Measurements from ENCODE around the gene STK38L.

Gene STK38L

DNA sequence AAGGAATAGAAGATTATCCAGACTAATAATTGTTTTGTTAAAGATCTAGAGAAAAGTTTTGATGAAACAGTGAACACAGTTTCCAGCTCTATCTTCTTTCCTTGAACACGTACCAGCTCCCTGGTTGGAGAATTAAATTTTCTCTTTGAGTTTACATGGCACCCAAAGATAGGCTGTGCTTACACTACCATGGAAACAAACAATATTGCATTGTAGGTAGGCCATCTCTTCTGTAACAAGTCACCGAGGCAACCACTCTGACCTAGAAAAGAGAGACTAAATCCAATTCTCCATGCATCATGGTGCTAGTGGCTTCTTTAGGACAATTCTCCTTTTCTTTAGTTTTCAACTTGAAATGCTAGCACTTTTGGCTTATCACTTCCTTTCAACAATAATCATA lies 98.5 kb downstream of the STK38L start:
- Histone ChIP-seq H3K4me3 (ENCODE audit: low read length) (no peak overlapping the region), H3K9ac (ENCODE audit: low read depth, low read length) (peak overlapping the region; percentile 47), H3K9me3 (replicated peaks; ENCODE audit: low read length) (no peaks in the 10 kb centered on the region), H3K4me2 (ENCODE audit: low read length) (peak overlapping the region; percentile 61), H3K27me3 (ENCODE audit: control insufficient read depth, insufficient read depth, low read length) (no peaks in the 10 kb centered on the region), H3K36me3 (ENCODE audit: insufficient read depth, low read length) (no peaks in the 10 kb centered on the region), H3K4me1 (ENCODE audit: control insufficient read depth, insufficient read depth, low read length) (peaks cover 40% of the 10 kb centered on the region)

DNA sequence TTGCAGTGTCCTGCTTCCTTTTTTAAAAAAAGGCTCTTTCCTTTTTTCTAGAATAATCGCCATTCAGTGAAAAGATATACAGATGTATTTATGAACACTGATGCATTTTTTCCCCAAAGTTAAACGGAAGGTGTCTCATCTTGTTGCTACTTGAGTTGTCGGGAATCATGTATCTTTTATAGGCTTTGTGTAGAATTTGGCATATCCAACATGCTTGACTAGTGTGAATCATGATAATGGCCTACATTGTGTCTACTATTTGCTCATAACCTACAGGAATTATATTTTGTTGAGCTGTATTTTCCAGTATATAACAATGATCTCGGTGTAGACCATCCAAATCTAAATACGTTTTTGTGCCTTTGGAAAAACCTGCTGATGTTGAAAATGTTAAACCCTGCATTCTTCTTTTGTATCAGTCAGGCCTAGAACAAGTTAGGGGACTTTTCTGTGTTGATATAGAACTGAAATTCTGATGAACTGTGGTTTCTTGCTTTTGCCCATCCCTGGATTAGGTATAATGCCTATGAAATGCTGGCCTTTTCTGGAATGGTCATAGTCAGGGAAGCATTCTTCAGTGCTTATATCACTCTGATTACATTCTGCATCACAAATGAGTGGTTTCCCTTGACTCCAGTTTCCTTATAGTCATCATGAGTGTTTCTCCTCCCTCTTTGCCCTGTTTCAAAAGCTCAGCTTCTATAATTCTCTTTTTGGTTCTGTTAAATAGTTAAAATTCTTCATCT lies 99.3 kb downstream of the STK38L start:
- H3K4me2 ChIP-seq (ENCODE audit: low read length), result peak overlapping the region; percentile 61
- H3K36me3 ChIP-seq (ENCODE audit: insufficient read depth, low read length), result no peaks in the 10 kb centered on the region
- no peaks in the 10 kb centered on the region for H3K27me3 ChIP-seq (ENCODE audit: control insufficient read depth, insufficient read depth, low read length)
- no peaks in the 10 kb centered on the region for H3K9me3 ChIP-seq (replicated peaks; ENCODE audit: low read length)
- H3K4me3 ChIP-seq (ENCODE audit: low read length), result peak overlapping the region; percentile 4
- H3K4me1 ChIP-seq (ENCODE audit: control insufficient read depth, insufficient read depth, low read length), result peaks cover 40% of the 10 kb centered on the region
- H3K9ac ChIP-seq (ENCODE audit: low read depth, low read length), result peak overlapping the region; percentile 47

DNA sequence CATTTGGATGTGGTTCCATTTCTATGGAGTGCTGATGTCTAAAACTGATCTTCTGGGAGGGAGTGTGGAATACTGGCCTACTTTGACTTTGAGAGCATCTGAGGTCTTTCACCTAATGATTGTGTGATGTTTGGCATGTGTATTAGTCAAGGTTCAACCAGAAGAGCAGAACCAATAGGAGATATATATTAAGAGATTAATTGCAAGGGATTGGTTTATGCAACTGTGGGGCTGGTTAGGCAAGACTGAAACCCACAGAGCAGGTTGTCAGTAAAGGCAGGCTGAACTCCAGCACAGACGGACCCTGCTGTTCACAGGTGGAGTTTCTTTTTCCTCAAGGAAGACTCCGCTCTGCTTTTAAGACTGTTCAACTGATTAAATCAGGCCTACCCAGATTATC lies 100.2 kb downstream of the STK38L start:
- H3K4me1 ChIP-seq (ENCODE audit: control insufficient read depth, insufficient read depth, low read length), result peaks cover 40% of the 10 kb centered on the region
- no peaks in the 10 kb centered on the region for H3K27me3 ChIP-seq (ENCODE audit: control insufficient read depth, insufficient read depth, low read length)
- H3K4me3 ChIP-seq (ENCODE audit: low read length), result peak overlapping the region; percentile 8
- peak overlapping the region; percentile 44 for H3K9ac ChIP-seq (ENCODE audit: low read depth, low read length)
- peak overlapping the region; percentile 43 for H3K4me2 ChIP-seq (ENCODE audit: low read length)
- H3K9me3 ChIP-seq (replicated peaks; ENCODE audit: low read length), result no peaks in the 10 kb centered on the region
- no peaks in the 10 kb centered on the region for H3K36me3 ChIP-seq (ENCODE audit: insufficient read depth, low read length)

DNA sequence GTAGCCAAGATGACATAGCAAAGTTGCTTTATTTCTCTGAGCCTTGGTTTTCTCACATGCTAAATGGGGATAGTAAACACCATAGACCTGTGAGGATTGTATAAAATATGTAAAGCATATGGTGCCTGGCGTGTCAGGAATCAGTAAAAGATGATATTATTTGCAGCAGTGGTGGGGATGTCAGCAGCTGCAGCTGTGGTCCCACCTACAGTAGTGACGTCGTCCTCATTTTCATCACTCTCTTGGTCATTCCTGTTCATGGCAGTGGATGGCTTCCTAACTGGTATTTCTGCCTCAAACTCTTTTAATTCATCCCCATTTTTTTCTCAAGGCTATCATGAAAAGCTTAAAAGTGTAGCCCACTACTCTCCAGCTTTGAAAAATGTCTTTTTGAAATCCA lies 100.7 kb downstream of the STK38L start:
- Histone ChIP-seq H3K4me1 (ENCODE audit: control insufficient read depth, insufficient read depth, low read length) (peaks cover 40% of the 10 kb centered on the region), H3K4me2 (ENCODE audit: low read length) (no peak overlapping the region), H3K9me3 (replicated peaks; ENCODE audit: low read length) (no peaks in the 10 kb centered on the region), H3K4me3 (ENCODE audit: low read length) (no peak overlapping the region), H3K9ac (ENCODE audit: low read depth, low read length) (no peak overlapping the region), H3K36me3 (ENCODE audit: insufficient read depth, low read length) (no peaks in the 10 kb centered on the region), H3K27me3 (ENCODE audit: control insufficient read depth, insufficient read depth, low read length) (no peaks in the 10 kb centered on the region)

DNA sequence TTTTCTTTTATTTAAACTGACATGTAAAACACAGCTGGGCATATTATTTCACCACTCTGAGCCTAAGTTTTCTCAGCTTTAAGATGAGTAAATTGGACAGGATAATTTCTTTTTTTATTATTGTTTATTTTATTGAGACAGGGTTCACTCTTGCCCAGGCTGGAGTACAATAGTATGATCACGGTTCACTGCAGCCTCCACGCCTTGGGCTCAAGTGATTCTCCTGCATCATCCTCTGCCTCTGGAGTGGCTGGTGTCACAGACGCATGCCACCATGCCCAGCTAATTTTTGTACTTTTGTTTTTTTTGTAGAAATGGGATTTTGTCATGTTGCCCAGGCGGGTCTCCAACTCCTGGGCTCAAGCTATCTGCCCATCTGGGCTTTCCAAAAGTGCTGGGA lies 101.3 kb downstream of the STK38L start:
- Histone ChIP-seq H3K4me3 (ENCODE audit: low read length) (no peak overlapping the region), H3K4me2 (ENCODE audit: low read length) (no peak overlapping the region), H3K4me1 (ENCODE audit: control insufficient read depth, insufficient read depth, low read length) (peaks cover 40% of the 10 kb centered on the region), H3K36me3 (ENCODE audit: insufficient read depth, low read length) (no peaks in the 10 kb centered on the region), H3K9ac (ENCODE audit: low read depth, low read length) (no peak overlapping the region), H3K27me3 (ENCODE audit: control insufficient read depth, insufficient read depth, low read length) (no peaks in the 10 kb centered on the region), H3K9me3 (replicated peaks; ENCODE audit: low read length) (no peaks in the 10 kb centered on the region)

DNA sequence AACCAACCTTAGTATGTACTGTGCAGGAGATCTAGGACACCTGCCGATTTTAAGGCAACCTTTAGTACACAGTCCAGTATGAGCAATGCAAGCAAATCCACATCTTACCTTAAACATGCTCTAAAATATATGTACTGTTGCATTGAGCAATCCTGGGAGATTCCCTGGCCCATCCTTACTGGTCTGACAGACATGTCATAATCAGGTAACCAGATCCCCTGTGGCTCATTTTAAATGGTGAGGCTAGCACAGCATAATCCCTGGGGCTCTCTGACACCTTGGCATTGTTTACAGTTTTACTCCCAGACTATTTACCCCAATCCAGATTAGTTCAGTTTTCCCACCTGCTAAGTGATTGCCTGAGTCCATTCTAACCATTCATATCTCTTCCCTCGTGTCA lies 103.7 kb downstream of the STK38L start:
- no peak overlapping the region for H3K4me2 ChIP-seq (ENCODE audit: low read length)
- no peak overlapping the region for H3K9ac ChIP-seq (ENCODE audit: low read depth, low read length)
- H3K4me1 ChIP-seq (ENCODE audit: control insufficient read depth, insufficient read depth, low read length), result peaks cover 25% of the 10 kb centered on the region
- H3K36me3 ChIP-seq (ENCODE audit: insufficient read depth, low read length), result no peaks in the 10 kb centered on the region
- no peaks in the 10 kb centered on the region for H3K9me3 ChIP-seq (replicated peaks; ENCODE audit: low read length)
- H3K4me3 ChIP-seq (ENCODE audit: low read length), result no peak overlapping the region
- H3K27me3 ChIP-seq (ENCODE audit: control insufficient read depth, insufficient read depth, low read length), result no peaks in the 10 kb centered on the region

DNA sequence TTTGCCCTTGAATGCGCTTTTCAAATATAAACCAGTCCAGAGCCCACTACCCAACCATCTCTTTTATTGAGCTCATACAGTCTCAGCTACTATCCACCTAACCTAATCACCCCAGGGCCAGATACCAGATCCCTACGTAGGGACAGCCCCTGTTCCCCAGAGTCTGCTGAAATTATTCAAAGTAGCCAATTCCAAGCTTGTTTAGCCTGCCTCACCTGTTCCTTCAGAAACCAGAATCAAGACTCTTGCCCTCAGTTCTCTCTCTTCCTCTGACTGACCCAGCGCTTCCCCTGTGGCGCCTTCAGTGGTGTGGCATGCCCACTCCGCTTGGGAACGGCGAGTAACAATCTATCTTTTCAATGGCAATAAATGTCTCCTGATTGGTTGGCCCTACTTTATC lies 107.4 kb downstream of the STK38L start:
- Histone ChIP-seq H3K4me1 (ENCODE audit: control insufficient read depth, insufficient read depth, low read length) (peaks cover 7% of the 10 kb centered on the region), H3K4me3 (ENCODE audit: low read length) (no peak overlapping the region), H3K9me3 (replicated peaks; ENCODE audit: low read length) (no peaks in the 10 kb centered on the region), H3K9ac (ENCODE audit: low read depth, low read length) (no peak overlapping the region), H3K4me2 (ENCODE audit: low read length) (no peak overlapping the region), H3K36me3 (ENCODE audit: insufficient read depth, low read length) (no peaks in the 10 kb centered on the region), H3K27me3 (ENCODE audit: control insufficient read depth, insufficient read depth, low read length) (no peaks in the 10 kb centered on the region)

DNA sequence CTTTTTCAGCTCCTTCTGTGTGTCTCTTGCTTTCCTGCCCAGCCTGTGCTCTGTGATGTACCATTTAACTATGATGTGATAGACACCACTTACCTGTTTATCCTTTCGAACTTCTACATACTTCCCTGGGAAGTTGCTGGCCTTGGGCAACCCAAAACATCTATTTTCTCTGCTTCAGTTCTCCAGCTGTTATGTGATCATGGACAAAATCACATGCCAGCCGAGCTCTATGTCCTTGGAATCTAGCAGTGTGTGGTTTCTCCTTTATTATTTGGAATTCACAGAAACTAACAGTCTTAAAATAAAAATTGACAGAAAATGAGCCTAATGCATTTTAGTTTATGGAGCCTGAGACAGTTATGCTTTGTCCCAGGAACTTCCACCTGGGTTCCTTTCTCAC lies 111.4 kb downstream of the STK38L start:
- H3K4me2 ChIP-seq (ENCODE audit: low read length), result no peak overlapping the region
- no peaks in the 10 kb centered on the region for H3K36me3 ChIP-seq (ENCODE audit: insufficient read depth, low read length)
- H3K9me3 ChIP-seq (replicated peaks; ENCODE audit: low read length), result no peaks in the 10 kb centered on the region
- no peak overlapping the region for H3K9ac ChIP-seq (ENCODE audit: low read depth, low read length)
- peaks cover 11% of the 10 kb centered on the region for H3K4me1 ChIP-seq (ENCODE audit: control insufficient read depth, insufficient read depth, low read length)
- H3K27me3 ChIP-seq (ENCODE audit: control insufficient read depth, insufficient read depth, low read length), result no peaks in the 10 kb centered on the region
- no peak overlapping the region for H3K4me3 ChIP-seq (ENCODE audit: low read length)

DNA sequence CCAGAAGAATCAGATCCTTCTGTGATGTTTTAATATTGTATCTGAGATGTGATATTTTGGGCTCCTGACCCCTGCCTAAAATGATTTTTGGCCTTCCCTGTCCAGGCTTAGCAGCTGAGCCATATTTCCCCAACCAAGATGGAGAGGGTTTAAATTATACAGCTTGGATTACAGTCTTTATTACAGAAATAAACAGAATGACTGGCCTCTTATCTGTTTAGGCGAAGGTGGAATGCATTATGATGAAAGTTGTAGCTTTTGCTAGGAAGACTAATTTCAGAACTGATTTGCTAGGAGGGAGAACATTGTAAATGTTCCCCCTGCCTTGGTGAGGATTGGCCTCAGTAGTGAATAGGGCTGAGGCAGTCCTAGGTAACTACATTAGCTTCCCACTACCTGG lies 111.9 kb downstream of the STK38L start:
- H3K4me3 ChIP-seq (ENCODE audit: low read length), result no peak overlapping the region
- H3K27me3 ChIP-seq (ENCODE audit: control insufficient read depth, insufficient read depth, low read length), result no peaks in the 10 kb centered on the region
- no peaks in the 10 kb centered on the region for H3K9me3 ChIP-seq (replicated peaks; ENCODE audit: low read length)
- H3K4me1 ChIP-seq (ENCODE audit: control insufficient read depth, insufficient read depth, low read length), result peaks cover 15% of the 10 kb centered on the region
- H3K4me2 ChIP-seq (ENCODE audit: low read length), result no peak overlapping the region
- no peak overlapping the region for H3K9ac ChIP-seq (ENCODE audit: low read depth, low read length)
- no peaks in the 10 kb centered on the region for H3K36me3 ChIP-seq (ENCODE audit: insufficient read depth, low read length)

DNA sequence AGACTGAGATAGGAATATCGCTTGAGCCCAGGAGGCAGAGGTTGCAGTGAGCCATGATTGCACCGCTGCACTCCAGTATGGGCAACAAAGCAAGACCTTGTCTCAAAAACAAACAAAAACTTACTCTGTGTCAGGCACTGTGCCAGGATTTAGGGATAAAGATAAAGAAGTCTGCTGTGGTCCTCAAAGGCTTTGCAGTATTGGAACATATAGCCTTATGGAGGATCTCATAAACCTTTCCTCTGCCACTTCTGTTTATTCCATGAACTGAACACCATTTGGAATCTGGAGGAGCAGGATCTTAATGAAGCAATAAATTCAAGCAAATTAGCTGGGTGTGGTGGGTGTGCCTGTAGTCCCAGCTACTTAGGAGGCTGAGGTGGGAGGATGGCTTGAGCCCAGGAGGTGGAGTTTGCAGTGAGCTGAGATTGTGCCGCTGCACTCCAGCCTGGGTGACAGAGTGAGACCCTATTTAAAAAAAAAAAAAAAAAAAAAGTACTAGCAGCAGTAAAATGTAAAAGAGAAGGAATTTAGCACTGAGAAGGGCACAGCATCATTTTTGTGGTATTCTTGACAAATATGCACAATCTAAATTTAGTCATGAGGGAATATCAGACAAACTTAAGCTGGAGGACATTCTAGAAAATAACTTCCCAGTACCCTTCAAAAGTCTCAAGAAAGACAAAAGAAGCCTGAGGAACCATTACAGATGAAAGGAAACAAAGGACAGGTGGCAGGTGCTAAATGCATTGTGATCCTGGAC lies 115.7 kb downstream of the STK38L start:
- Histone ChIP-seq H3K4me2 (ENCODE audit: low read length) (no peak overlapping the region), H3K9ac (ENCODE audit: low read depth, low read length) (no peak overlapping the region), H3K36me3 (ENCODE audit: insufficient read depth, low read length) (no peaks in the 10 kb centered on the region), H3K4me3 (ENCODE audit: low read length) (no peak overlapping the region), H3K9me3 (replicated peaks; ENCODE audit: low read length) (no peaks in the 10 kb centered on the region), H3K4me1 (ENCODE audit: control insufficient read depth, insufficient read depth, low read length) (peaks cover 27% of the 10 kb centered on the region), H3K27me3 (ENCODE audit: control insufficient read depth, insufficient read depth, low read length) (no peaks in the 10 kb centered on the region)

DNA sequence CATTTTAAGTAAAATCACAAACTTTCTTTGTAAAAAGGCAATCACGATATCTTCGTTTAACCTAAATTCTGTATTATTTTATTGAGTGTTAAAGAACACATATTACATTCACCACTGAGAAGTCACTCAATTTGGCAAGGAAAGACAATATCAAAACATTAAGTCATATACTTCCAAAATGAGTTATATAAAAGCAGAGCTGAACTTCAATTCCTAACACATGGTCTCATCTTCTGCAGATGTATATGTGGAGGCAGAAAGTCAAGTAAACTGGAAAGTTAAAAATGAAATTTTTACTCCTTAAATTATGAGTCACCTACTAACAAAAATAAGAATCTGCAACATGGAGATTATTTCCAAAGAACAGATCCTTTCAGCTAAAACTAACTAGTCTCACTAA lies 117.3 kb downstream of the STK38L start:
- Histone ChIP-seq H3K9me3 (replicated peaks; ENCODE audit: low read length) (no peaks in the 10 kb centered on the region), H3K4me1 (ENCODE audit: control insufficient read depth, insufficient read depth, low read length) (peaks cover 24% of the 10 kb centered on the region), H3K4me2 (ENCODE audit: low read length) (peak overlapping the region; percentile 40), H3K4me3 (ENCODE audit: low read length) (no peak overlapping the region), H3K9ac (ENCODE audit: low read depth, low read length) (no peak overlapping the region), H3K27me3 (ENCODE audit: control insufficient read depth, insufficient read depth, low read length) (no peaks in the 10 kb centered on the region), H3K36me3 (ENCODE audit: insufficient read depth, low read length) (no peaks in the 10 kb centered on the region)

DNA sequence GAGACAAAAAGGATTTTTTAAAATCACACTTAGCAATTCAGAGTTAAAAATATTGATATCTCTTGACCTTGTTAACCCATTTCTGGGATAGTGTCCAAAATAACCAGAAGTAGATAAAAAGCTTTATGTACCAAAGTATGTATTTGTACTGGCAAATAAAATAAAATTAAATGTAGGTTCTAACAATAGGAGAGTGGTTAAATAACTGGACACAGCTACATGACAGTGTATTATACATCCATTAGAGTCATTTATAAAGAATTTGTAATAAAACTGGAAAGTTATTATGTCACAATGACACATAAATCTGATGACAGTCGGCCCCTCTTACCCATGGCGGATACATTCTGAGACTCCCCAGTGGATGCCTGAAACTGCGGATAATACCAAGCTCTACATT lies 122.5 kb downstream of the STK38L start:
- H3K27me3 ChIP-seq (ENCODE audit: control insufficient read depth, insufficient read depth, low read length), result no peaks in the 10 kb centered on the region
- H3K36me3 ChIP-seq (ENCODE audit: insufficient read depth, low read length), result no peaks in the 10 kb centered on the region
- no peak overlapping the region for H3K9ac ChIP-seq (ENCODE audit: low read depth, low read length)
- H3K4me1 ChIP-seq (ENCODE audit: control insufficient read depth, insufficient read depth, low read length), result peaks cover 21% of the 10 kb centered on the region
- no peaks in the 10 kb centered on the region for H3K9me3 ChIP-seq (replicated peaks; ENCODE audit: low read length)
- no peak overlapping the region for H3K4me3 ChIP-seq (ENCODE audit: low read length)
- no peak overlapping the region for H3K4me2 ChIP-seq (ENCODE audit: low read length)

All from skeletal muscle satellite cell (primary cell).